ENCODE data around the gene DDX18. TPM values are rescaled to one million over a fixed set of nuclear protein-coding genes. Genes with fewer than 3 reads are reported as not detected.
"Not testable (repeated sequence)": the region's sequence is repeated elsewhere in the genome, so short reads cannot be mapped to it uniquely, and the experiment has no call there.

DDX18 gene
- total and polyA plus RNA-seq, 12 donors: 17.5 to 40.4 (median 29.3) TPM

DNA sequence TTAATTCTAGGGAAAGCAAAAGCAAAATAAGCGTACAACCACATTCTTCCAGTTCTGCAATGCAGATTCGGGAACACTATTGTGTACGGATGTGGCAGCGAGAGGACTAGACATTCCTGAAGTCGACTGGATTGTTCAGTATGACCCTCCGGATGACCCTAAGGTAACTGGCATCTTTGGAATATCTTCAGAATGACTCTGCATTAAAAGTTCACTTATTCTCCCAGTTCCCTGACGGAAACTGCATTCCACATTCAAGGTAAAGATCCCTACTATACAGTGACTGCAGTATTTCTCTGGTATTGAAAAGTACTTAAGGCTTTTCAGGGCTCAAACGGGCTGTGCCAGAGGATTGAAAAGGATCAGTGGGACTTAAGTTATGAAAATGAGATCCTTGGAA is 10.9 kb downstream of the DDX18 start:
- intact Hi-C loops (cut with DNase I): no loop called here
- WGBS, 2 donors: 90 to 92% methylated on average over 8 of the region's 8 CpGs
- no peak for DNase-seq
- Histone ChIP-seq H3K27me3 (no peaks in the 10 kb centered on the region), H3K27ac (no peak overlapping the region), H3K4me1 (no peaks in the 10 kb centered on the region), H3K36me3 (peaks cover 0 to 100% (median 85%) of the 10 kb centered on the region in 9 donors), H3K4me3 (no peak overlapping the region), H3K9me3 (peaks cover 0 to 5% (median 0%) of the 10 kb centered on the region in 11 donors)
- TF ChIP-seq, protein P1, sequence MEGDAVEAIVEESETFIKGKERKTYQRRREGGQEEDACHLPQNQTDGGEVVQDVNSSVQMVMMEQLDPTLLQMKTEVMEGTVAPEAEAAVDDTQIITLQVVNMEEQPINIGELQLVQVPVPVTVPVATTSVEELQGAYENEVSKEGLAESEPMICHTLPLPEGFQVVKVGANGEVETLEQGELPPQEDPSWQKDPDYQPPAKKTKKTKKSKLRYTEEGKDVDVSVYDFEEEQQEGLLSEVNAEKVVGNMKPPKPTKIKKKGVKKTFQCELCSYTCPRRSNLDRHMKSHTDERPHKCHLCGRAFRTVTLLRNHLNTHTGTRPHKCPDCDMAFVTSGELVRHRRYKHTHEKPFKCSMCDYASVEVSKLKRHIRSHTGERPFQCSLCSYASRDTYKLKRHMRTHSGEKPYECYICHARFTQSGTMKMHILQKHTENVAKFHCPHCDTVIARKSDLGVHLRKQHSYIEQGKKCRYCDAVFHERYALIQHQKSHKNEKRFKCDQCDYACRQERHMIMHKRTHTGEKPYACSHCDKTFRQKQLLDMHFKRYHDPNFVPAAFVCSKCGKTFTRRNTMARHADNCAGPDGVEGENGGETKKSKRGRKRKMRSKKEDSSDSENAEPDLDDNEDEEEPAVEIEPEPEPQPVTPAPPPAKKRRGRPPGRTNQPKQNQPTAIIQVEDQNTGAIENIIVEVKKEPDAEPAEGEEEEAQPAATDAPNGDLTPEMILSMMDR (IDR thresholded peaks at IDR 0.05): no peak
- no peak for ATAC-seq

DNA sequence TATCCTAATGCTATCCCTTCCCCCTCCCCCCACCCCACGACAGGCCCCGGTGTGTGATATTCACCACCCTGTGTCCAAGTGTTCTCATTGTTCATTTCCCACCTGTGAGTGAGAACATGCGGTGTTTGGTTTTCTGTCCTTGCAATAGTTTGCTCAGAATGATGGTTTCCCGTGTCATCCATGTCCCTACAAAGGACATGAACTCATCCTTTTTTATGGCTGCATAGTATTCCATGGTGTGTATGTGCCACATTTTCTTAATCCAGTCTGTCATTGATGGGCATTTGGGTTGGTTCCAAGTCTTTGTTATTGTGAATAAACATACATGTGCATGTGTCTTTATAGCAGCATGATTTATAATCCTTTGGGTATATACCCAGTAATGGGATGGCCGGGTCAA is 13.0 kb downstream of the DDX18 start:
- H3K36me3 ChIP-seq: peaks cover 0 to 100% (median 73%) of the 10 kb centered on the region in 9 donors
- H3K4me3 ChIP-seq; H3K27ac ChIP-seq; intact Hi-C loops (cut with DNase I); H3K27me3 ChIP-seq; ATAC-seq; DNase-seq; H3K9me3 ChIP-seq; H3K4me1 ChIP-seq: not testable (repeated sequence)
- 97 to 98% methylated on average over 5 of the region's 5 CpGs for WGBS, 2 donors

DNA sequence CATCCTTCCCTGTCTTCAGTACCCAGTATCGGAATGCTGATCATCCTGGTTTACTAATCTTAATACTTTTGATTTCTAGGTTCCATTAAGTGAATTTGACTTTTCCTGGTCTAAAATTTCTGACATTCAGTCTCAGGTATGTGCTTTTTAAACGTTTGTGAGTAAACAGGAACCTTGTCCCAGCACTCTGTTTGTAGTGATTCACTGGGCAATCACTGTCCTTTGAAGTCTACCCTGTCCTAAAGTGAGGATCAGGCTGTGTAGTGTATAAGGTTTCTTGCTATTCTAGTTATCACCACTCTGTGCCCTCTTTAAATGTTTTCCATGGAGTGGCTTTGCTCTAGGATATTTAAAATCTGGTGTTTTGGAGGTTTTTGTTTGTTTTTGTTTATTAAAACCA is 14.4 kb downstream of the DDX18 start:
- DNase-seq (no peak), ATAC-seq (no peak)
- Histone ChIP-seq H3K27ac (no peak overlapping the region), H3K4me3 (no peak overlapping the region), H3K9me3 (peaks cover 0 to 5% (median 0%) of the 10 kb centered on the region in 11 donors), H3K4me1 (no peaks in the 10 kb centered on the region), H3K36me3 (peaks cover 0 to 100% (median 60%) of the 10 kb centered on the region in 9 donors), H3K27me3 (no peaks in the 10 kb centered on the region)
- TF ChIP-seq, protein P1 (IDR thresholded peaks at IDR 0.05): no peak
- WGBS, 2 donors: 84 to 93% methylated on average over 2 of the region's 2 CpGs
- intact Hi-C loops (cut with DNase I): no loop called here

DNA sequence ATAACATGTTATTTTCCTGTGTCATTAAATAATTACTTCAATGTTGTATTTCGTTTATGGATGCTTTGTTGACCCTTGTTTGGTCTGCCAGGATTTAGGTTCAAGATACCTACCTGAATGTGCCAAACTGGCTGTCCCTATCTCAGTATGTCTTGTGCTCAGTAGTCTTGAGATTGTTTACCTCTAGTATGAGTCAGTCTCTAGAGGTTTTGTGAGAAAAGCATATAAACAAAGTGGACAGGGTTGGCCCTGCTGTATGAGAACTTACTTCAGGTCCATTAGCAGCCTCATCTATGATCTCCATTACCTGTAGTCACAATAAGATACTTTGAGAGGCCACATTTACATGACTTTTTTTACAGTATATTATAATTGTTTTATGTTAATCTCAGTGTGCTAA is 17.8 kb downstream of the DDX18 start:
- Histone ChIP-seq H3K36me3 (peaks cover 0 to 73% (median 31%) of the 10 kb centered on the region in 9 donors), H3K4me3 (no peak overlapping the region), H3K4me1 (peaks cover 0 to 17% (median 8%) of the 10 kb centered on the region in 9 donors), H3K9me3 (peaks cover 0 to 2% (median 0%) of the 10 kb centered on the region in 11 donors), H3K27ac (no peak overlapping the region), H3K27me3 (peaks cover 0 to 8% (median 0%) of the 10 kb centered on the region in 7 donors)
- TF ChIP-seq, protein P1 (IDR thresholded peaks at IDR 0.05): no peak
- WGBS, 2 donors: 85 to 89% methylated on average over 1 of the region's 1 CpG
- ATAC-seq (no peak), DNase-seq (no peak)
- intact Hi-C loops (cut with DNase I): loop anchor here in 4 of 10 donors (10.0 kb wide), 3 partner anchors 82 to 172 kb away; no protein-coding TSS in a partner anchor

DNA sequence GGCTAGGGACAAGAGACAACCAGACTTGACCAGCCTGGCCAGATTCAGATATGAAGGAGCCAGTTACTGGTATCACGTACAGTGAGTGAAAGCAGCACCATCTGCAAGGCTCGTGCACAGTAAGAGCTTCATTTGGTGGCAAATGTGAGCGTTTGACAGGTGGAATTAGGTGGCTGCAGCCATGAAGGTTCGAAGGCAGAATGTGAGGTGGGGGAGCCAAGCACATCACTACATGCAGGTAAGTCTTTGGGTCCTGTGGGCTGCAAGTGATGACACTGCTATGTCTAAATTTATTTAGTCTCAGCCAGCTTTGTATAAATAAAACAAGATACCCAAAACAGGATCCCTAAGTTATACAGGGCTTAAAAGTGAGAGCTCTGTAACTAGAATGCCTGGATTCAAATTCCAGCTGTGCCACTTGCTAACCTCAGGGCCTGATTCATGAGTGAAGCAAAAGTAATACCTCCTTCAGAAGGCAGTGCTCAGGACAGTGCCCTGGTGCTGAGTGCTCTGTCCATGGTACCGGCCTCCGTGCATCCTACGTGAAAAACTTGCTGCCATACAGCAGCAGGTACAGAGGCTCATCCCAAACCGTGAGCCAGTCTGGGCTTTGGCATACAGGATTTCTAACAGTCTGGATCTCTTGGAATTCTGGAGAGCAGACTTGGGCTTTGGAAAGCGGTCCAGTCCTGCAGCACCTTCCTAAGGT is 18.6 kb downstream of the DDX18 start:
- ATAC-seq (no peak), DNase-seq (no peak)
- H3K27ac ChIP-seq: no peak overlapping the region
- H3K9me3 ChIP-seq: no peaks in the 10 kb centered on the region
- TF ChIP-seq, protein P1 (IDR thresholded peaks at IDR 0.05): no peak
- peaks cover 0 to 8% (median 0%) of the 10 kb centered on the region in 7 donors for H3K27me3 ChIP-seq
- peaks cover 0 to 65% (median 26%) of the 10 kb centered on the region in 9 donors for H3K36me3 ChIP-seq
- intact Hi-C loops (cut with DNase I): loop anchor here in 4 of 10 donors (10.0 kb wide), 3 partner anchors 82 to 172 kb away; no protein-coding TSS in a partner anchor
- no peak overlapping the region for H3K4me3 ChIP-seq
- H3K4me1 ChIP-seq: peaks cover 0 to 17% (median 8%) of the 10 kb centered on the region in 9 donors
- WGBS, 2 donors: 81 to 88% methylated on average over 9 of the region's 9 CpGs

Measured in heart right ventricle (tissue), 16 donors.